Ovary (tissue), 9 donors: ENCODE results near the gene FAM135A. TPM values are rescaled to one million over a fixed set of nuclear protein-coding genes. Genes with fewer than 3 reads are reported as not detected.

Experiments used
- DNase-seq, 5 donors: peaks; one replicate each; pipeline ENCODE4 v3.0.0-alpha.2; 2019 to 2020
- H3K27ac ChIP-seq, 2 donors: fragments of 200-600 bp; one replicate each; pipeline versions ENCODE4 v1.5.1 to v1.8.0; 2019 to 2022
- H3K27me3 ChIP-seq: fragments of 200-600 bp; one replicate; pipeline ENCODE4 v1.8.0; 2022
- H3K36me3 ChIP-seq: fragments of 200-600 bp; sonication (generic); one replicate; pipeline ENCODE4 v1.5.1; 2019
- H3K4me1 ChIP-seq: one replicate; pipeline ENCODE4 v1.8.1; 2013; ENCODE audit warnings: mild to moderate bottlenecking, moderate library complexity; ENCODE audit not compliant: insufficient read depth
- H3K4me3 ChIP-seq: fragments of 200-600 bp; sonication (generic); one replicate; pipeline ENCODE4 v1.5.1; 2017
- H3K9me3 ChIP-seq, 2 donors: fragments of 200-600 bp in 1 of 2; sonication (generic) in 1 of 2; one replicate each; pipeline versions ENCODE4 v1.5.1 to v1.8.1; 2013 to 2019; ENCODE audit warnings: mild to moderate bottlenecking in 1 of 2, moderate library complexity in 1 of 2
- EP300 ChIP-seq: sonication (generic); formaldehyde crosslinking; IDR thresholded peaks from one replicate; pipeline ENCODE4 v1.6.1; 2017; ENCODE audit warnings: antibody characterized with exemption
- POLR2A ChIP-seq: fragments of 450-650 bp; IDR thresholded peaks from one replicate; pipeline ENCODE4 v1.6.1; 2017; ENCODE audit warnings: antibody characterized with exemption, mild to moderate bottlenecking, moderate library complexity
- WGBS, 3 donors: extraction: QIAGEN DNeasy Blood & Tissue Kit in 1 of 3; methylation state at CpG; one replicate each; pipeline versions ENCODE4 v1.1.5 to v1.1.7; 2013 to 2017; 5-methylcytosine and 5-hydroxymethylcytosine counted together
- intact Hi-C, 4 donors: fragments of 100-400 bp; cut with DNase I; formaldehyde crosslinking; loops; one replicate each; pipeline versions ENCODE4 v1.11.0 to v1.15.1; 2022 to 2023
- polyA plus RNA-seq, 2 donors: library from polyadenylated mRNA; stranded (reverse); fragments of 200-250 nt in 1 of 2; fragments of 350-450 nt in 1 of 2; fragmentation: Illumina TruSeq in 1 of 2; extraction: RNeasy Lipid Tissue Mini Kit (QIAGEN cat#74804) in 1 of 2; gene quantifications; one replicate each; pipeline ENCODE4 v1.2.3, GENCODE V29; 2013 to 2014
- total RNA-seq, 7 donors: library from RNA; depleted of rRNA in 2 of 7; stranded (reverse); fragments of >200 nt in 2 of 7; fragmentation: NEBNext Ultra II Directional in 3 of 7; extraction: Animal tissue kit (Norgen Biotek cat#: 25700) in 3 of 7; gene quantifications; one replicate each; pipeline versions ENCODE4 v1.1.0 to v1.2.4, GENCODE V29; 2016 to 2023
- TF ChIP-seq, protein P1 (sequence below), 3 donors: fragments of 450-650 bp in 2 of 3; fragments of 200-600 bp in 1 of 3; IDR thresholded peaks; one replicate each; pipeline versions ENCODE4 v1.5.1 to v1.8.0; 2016 to 2022; ENCODE audit warnings: antibody characterized with exemption in 3 of 3, mild to moderate bottlenecking in 1 of 3
- donor health status: DM: no; HTN: no; CAD: no; lungs with moderate emphysema.
- donor health status: DM: no; HTN: no; CAD: no.
- donor health status: Bipolar disorder and iron deficiency.
- donor health status: DM: yes; HTN: yes; CAD: no.
- donor health status: DM: no; HTN: no; CAD: no.
- donor health status: DM: yes; HTN: yes; CAD: no.

The FAM135A gene
- total and polyA plus RNA-seq, 9 donors: 8.6 to 34.1 (median 25.1) TPM

DNA sequence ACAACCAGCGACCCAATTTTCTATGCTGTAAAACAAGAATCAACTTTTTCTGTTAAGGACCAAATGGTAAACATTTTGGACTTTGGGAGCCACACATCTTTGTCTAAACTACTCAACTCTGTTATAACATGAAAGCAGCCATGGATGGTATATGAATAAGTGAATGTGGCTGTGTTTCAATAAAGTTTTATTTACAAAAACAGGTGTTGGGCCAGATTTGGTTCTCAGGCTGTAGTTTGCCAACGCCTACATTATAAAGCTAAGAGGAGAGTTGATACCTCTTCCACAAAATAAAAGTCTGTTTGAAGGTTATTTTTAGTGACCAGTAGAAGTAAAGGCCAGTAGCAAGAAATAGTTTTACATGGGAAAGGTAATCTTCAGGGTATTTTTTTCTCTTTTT, 93.0 kb downstream of the FAM135A start:
- no peak overlapping the region for H3K27ac ChIP-seq
- no peak overlapping the region for H3K4me3 ChIP-seq
- no peaks in the 10 kb centered on the region for H3K27me3 ChIP-seq
- H3K9me3 ChIP-seq: no peaks in the 10 kb centered on the region
- H3K36me3 ChIP-seq: no peaks in the 10 kb centered on the region
- TF ChIP-seq EP300: no peak
- TF ChIP-seq POLR2A: no peak
- TF ChIP-seq, protein P1, sequence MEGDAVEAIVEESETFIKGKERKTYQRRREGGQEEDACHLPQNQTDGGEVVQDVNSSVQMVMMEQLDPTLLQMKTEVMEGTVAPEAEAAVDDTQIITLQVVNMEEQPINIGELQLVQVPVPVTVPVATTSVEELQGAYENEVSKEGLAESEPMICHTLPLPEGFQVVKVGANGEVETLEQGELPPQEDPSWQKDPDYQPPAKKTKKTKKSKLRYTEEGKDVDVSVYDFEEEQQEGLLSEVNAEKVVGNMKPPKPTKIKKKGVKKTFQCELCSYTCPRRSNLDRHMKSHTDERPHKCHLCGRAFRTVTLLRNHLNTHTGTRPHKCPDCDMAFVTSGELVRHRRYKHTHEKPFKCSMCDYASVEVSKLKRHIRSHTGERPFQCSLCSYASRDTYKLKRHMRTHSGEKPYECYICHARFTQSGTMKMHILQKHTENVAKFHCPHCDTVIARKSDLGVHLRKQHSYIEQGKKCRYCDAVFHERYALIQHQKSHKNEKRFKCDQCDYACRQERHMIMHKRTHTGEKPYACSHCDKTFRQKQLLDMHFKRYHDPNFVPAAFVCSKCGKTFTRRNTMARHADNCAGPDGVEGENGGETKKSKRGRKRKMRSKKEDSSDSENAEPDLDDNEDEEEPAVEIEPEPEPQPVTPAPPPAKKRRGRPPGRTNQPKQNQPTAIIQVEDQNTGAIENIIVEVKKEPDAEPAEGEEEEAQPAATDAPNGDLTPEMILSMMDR (IDR thresholded peaks at IDR 0.05): no peak
- H3K4me1 ChIP-seq: no peaks in the 10 kb centered on the region
- 97 to 99% (median 98%) methylated on average over 2 of the region's 2 CpGs for whole genome bisulfite sequencing, 3 donors
- DNase-seq: no peak
- intact Hi-C loops: no loop called here

DNA sequence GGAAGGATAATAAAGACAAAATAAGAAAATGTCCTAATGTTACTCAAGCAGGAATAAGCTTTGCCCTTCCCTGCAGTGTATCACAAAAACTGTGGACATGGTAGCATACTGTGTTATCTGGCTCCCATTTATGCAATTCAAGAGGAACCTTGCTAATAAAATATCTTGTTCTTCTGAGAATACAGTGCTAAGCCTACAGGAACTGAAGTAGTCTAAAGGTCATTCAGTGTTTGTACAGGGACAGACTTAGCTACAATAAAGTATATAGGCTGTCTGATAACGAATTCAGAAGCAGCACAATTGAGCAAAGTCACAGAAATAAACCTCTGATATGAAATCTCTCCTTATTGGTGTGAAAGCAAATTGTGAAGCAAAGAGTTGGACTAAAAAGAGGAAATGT, 93.9 kb downstream of the FAM135A start:
- Histone ChIP-seq H3K4me3 (no peak overlapping the region), H3K9me3 (no peaks in the 10 kb centered on the region), H3K27ac (no peak overlapping the region), H3K36me3 (no peaks in the 10 kb centered on the region), H3K27me3 (no peaks in the 10 kb centered on the region), H3K4me1 (no peaks in the 10 kb centered on the region)
- TF ChIP-seq EP300: no peak
- TF ChIP-seq, protein P1 (IDR thresholded peaks at IDR 0.05): no peak
- WGBS, 3 donors: 88 to 98% (median 91%) methylated on average over 1 of the region's 1 CpG
- intact Hi-C loops: no loop called here
- no peak for DNase-seq

DNA sequence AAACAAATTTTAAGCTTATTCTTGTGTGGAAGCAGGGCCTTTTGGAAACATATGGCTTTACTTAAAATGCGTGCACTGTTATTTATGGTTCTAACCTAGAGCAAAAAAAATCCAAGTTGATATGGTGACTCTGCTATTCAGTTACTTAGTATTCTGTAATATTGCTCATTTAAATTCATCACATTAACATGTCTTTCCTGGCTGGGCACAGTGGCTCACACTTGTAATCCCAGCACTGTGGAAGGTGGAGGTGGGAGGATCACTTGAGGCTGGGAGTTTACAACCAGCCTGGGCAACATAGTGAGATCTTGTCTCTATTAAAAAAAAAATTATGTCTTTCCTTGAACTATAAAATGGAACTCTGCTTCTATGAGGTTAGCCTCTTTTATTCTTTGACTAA, 95.6 kb downstream of the FAM135A start:
- H3K36me3 ChIP-seq: no peaks in the 10 kb centered on the region
- TF ChIP-seq, protein P1 (IDR thresholded peaks at IDR 0.05): no peak
- TF ChIP-seq EP300 (no peak), POLR2A (no peak)
- no peak for DNase-seq
- no peak overlapping the region for H3K4me3 ChIP-seq
- H3K27ac ChIP-seq: no peak overlapping the region
- H3K9me3 ChIP-seq: no peaks in the 10 kb centered on the region
- intact Hi-C loops: no loop called here
- H3K4me1 ChIP-seq: no peaks in the 10 kb centered on the region
- WGBS, 3 donors: 95 to 99% (median 96%) methylated on average over 1 of the region's 1 CpG
- no peaks in the 10 kb centered on the region for H3K27me3 ChIP-seq

DNA sequence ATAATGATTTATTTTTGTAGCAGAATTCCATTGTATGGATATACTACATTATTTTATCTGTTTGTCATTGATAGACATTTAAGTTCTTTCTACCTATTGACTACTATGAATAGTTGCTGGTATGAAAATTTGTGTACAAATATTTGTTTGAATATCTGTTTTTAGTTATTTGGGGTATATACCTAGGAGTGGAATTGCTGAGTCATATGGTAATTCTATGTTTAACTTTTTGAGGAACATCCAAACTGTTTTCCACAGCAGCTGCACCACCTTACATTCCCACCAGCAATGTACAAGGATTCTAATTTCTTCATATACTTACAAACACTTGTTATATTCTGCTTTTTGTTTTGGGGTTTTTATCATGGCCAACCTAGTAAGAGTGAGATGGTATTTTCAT, 97.3 kb downstream of the FAM135A start:
- Histone ChIP-seq H3K36me3 (no peaks in the 10 kb centered on the region), H3K4me1 (no peaks in the 10 kb centered on the region), H3K4me3 (no peak overlapping the region), H3K27ac (no peak overlapping the region), H3K27me3 (no peaks in the 10 kb centered on the region), H3K9me3 (no peaks in the 10 kb centered on the region)
- DNase-seq: no peak
- intact Hi-C loops: no loop called here
- TF ChIP-seq, protein P1 (IDR thresholded peaks at IDR 0.05): no peak

DNA sequence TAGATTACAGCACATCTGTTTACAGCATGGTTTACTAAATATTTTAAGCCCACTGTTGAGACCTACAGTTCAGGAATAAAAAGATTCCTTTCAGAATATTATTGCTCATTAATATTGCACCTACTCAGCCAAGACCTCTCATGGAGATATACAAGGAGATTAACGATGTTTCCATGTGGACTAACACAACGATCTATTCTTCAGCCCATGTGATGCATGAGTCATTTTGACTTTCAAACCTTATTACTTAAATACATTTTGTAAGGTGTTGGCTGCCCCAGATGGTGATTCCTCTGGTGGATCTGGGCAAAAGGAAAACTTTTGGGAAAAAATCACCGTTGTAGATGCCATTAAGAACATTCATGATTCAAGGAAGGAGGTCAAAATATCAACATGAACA, 105.4 kb downstream of the FAM135A start:
- Histone ChIP-seq H3K27me3 (no peaks in the 10 kb centered on the region), H3K36me3 (no peaks in the 10 kb centered on the region), H3K4me3 (no peak overlapping the region), H3K4me1 (no peaks in the 10 kb centered on the region), H3K9me3 (no peaks in the 10 kb centered on the region), H3K27ac (no peak overlapping the region)
- no peak for DNase-seq
- intact Hi-C loops: no loop called here
- WGBS, 3 donors: 90 to 94% (median 91%) methylated on average over 3 of the region's 3 CpGs
- TF ChIP-seq, protein P1 (IDR thresholded peaks at IDR 0.05): no peak
